T-helper 1 cell treated with Interleukin-12 subunit alpha and Interleukin-12 subunit beta and Interleukin-4 antibody, amounts not matched to agents 30 μg/mL and 1 μg/mL, for 36 hours (primary cell): Measurements from ENCODE around the gene ENHO.

Experiments used
- H3K27ac Mint-ChIP-seq: one replicate; pipeline ENCODE4 v1.8.0; 2021; ENCODE audit warnings: mild to moderate bottlenecking, mixed read lengths
- H3K27me3 Mint-ChIP-seq: one replicate; pipeline ENCODE4 v1.8.0; 2021; ENCODE audit warnings: low read depth, mixed read lengths
- H3K36me3 Mint-ChIP-seq: one replicate; pipeline ENCODE4 v1.8.0; 2021; ENCODE audit warnings: low read depth, mixed read lengths
- H3K4me1 Mint-ChIP-seq: one replicate; pipeline ENCODE4 v1.8.0; 2021; ENCODE audit warnings: low read depth, mixed read lengths
- H3K4me3 Mint-ChIP-seq: one replicate; pipeline ENCODE4 v1.8.0; 2021; ENCODE audit warnings: mild to moderate bottlenecking, moderate library complexity, mixed read lengths
- H3K9me3 Mint-ChIP-seq: one replicate; pipeline ENCODE4 v1.8.0; 2021; ENCODE audit warnings: mixed read lengths

Gene ENHO

GRCh38 chr9:34522971-34523797 is at the start of gene ENHO:
Gene ENHO, minus strand, starts transcription at chr9:34522990. Its CDS starts 1,295 bp downstream, at chr9:34521695.
- Mint-ChIP-seq H3K36me3 (no peaks in the 10 kb centered on the region), H3K4me1 (peaks cover 4% of the 10 kb centered on the region), H3K27ac (peak within 1 kb of the TSS; percentile 3), H3K9me3 (no peaks in the 10 kb centered on the region), H3K4me3 (peak within 1 kb of the TSS; percentile 70), H3K27me3 (peaks cover 40% of the 10 kb centered on the region)

DNA sequence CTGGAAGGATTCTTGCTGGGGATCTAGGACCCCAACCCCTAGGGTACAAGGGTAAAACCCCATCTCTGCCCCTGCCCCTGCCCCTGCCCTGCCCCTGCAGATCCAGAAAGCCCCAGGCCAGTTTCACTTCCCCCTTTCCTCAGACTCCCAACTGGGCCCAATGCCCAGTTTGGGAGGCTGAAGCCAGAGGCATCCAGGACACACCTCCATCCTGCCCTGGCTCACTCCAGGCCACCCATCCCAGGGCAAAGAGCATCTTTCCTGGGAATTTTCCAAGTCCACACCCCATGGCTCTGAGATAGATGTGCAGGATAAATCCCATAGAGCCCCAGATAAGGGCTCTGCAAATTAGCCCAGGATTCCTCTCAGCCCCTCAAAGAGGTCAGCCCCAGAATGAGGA is 49.3 kb upstream of the ENHO start:
- no peaks in the 10 kb centered on the region for H3K36me3 Mint-ChIP-seq
- no peaks in the 10 kb centered on the region for H3K9me3 Mint-ChIP-seq
- H3K4me1 Mint-ChIP-seq: peaks cover under 1% of the 10 kb centered on the region
- H3K4me3 Mint-ChIP-seq: no peak overlapping the region
- peaks cover 21% of the 10 kb centered on the region for H3K27me3 Mint-ChIP-seq
- H3K27ac Mint-ChIP-seq: no peak overlapping the region

GRCh38 chr9:34571481-34571810 is 48.7 kb upstream of the ENHO start:
- no peaks in the 10 kb centered on the region for H3K4me1 Mint-ChIP-seq
- H3K27ac Mint-ChIP-seq: no peak overlapping the region
- H3K27me3 Mint-ChIP-seq: peaks cover 16% of the 10 kb centered on the region
- H3K9me3 Mint-ChIP-seq: no peaks in the 10 kb centered on the region
- H3K4me3 Mint-ChIP-seq: no peak overlapping the region
- no peaks in the 10 kb centered on the region for H3K36me3 Mint-ChIP-seq

- Mint-ChIP-seq H3K9me3 (no peaks in the 10 kb centered on the region), H3K27ac (no peak overlapping the region), H3K36me3 (no peaks in the 10 kb centered on the region), H3K4me3 (no peak overlapping the region), H3K4me1 (no peaks in the 10 kb centered on the region), H3K27me3 (peaks cover 11% of the 10 kb centered on the region)
Measured at GRCh38 chr9:34570809-34571480, 48.2 kb upstream of the ENHO start.

- Mint-ChIP-seq H3K27me3 (peaks cover 7% of the 10 kb centered on the region), H3K4me3 (no peak overlapping the region), H3K4me1 (no peaks in the 10 kb centered on the region), H3K36me3 (no peaks in the 10 kb centered on the region), H3K27ac (no peak overlapping the region), H3K9me3 (no peaks in the 10 kb centered on the region)
Measured at GRCh38 chr9:34570376-34570775, 47.6 kb upstream of the ENHO start.

- Mint-ChIP-seq H3K4me3 (no peak overlapping the region), H3K9me3 (no peaks in the 10 kb centered on the region), H3K27me3 (peaks cover 7% of the 10 kb centered on the region), H3K36me3 (no peaks in the 10 kb centered on the region), H3K4me1 (no peaks in the 10 kb centered on the region), H3K27ac (no peak overlapping the region)
Measured at GRCh38 chr9:34568774-34569173, 46.0 kb upstream of the ENHO start.

- Mint-ChIP-seq H3K36me3 (no peaks in the 10 kb centered on the region), H3K27me3 (peaks cover 7% of the 10 kb centered on the region), H3K4me3 (no peak overlapping the region), H3K4me1 (no peaks in the 10 kb centered on the region), H3K9me3 (no peaks in the 10 kb centered on the region), H3K27ac (no peak overlapping the region)
Measured at GRCh38 chr9:34568133-34568532, 45.3 kb upstream of the ENHO start.

GRCh38 chr9:34566972-34567371 is 44.2 kb upstream of the ENHO start:
- Mint-ChIP-seq H3K4me3 (no peak overlapping the region), H3K27ac (no peak overlapping the region), H3K27me3 (peaks cover 7% of the 10 kb centered on the region), H3K4me1 (no peaks in the 10 kb centered on the region), H3K36me3 (no peaks in the 10 kb centered on the region), H3K9me3 (no peaks in the 10 kb centered on the region)

DNA sequence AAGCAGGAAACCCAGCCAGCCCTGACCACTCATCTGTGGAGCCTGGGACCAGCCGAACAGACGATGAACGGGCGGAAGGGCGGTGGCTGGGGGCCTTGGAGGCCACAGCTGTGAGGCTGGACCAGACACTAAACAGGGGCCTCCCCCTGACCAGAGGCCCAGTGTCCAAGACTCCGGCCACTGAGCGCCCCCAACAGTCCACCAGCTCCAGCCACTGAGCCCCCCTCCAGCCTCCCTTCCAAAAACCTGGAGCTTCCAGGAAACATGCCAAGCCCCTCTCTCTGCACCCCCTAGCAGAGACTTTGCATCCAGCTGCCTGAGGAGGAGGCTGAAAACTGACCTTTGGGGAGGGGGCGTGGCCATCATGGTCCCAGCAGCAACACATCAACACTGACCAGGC is 43.5 kb upstream of the ENHO start:
- no peaks in the 10 kb centered on the region for H3K9me3 Mint-ChIP-seq
- no peak overlapping the region for H3K27ac Mint-ChIP-seq
- H3K36me3 Mint-ChIP-seq: no peaks in the 10 kb centered on the region
- no peaks in the 10 kb centered on the region for H3K4me1 Mint-ChIP-seq
- H3K27me3 Mint-ChIP-seq: peaks cover 7% of the 10 kb centered on the region
- H3K4me3 Mint-ChIP-seq: no peak overlapping the region

DNA sequence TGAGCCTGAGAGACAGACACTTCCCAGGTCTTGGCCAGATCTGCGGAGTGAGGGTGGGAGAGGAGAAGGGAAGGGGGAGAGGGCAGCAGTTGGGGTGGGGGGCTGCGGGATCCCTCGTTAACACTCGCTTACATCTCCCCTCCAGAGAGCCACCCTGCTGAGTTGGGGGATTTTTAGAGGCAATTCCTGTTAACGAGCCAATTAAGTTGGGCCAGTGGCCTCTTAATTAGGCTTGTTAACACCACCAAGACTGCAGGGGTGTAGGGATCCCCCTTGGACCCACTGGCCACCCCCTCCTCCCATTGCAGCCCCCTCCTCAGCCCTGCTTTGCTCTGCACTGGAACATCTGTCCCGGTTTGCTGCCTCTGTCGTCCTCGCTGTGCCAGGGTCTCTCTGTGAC is 43.1 kb upstream of the ENHO start:
- Mint-ChIP-seq H3K9me3 (no peaks in the 10 kb centered on the region), H3K27ac (no peak overlapping the region), H3K27me3 (peaks cover 7% of the 10 kb centered on the region), H3K36me3 (no peaks in the 10 kb centered on the region), H3K4me3 (no peak overlapping the region), H3K4me1 (no peaks in the 10 kb centered on the region)

DNA sequence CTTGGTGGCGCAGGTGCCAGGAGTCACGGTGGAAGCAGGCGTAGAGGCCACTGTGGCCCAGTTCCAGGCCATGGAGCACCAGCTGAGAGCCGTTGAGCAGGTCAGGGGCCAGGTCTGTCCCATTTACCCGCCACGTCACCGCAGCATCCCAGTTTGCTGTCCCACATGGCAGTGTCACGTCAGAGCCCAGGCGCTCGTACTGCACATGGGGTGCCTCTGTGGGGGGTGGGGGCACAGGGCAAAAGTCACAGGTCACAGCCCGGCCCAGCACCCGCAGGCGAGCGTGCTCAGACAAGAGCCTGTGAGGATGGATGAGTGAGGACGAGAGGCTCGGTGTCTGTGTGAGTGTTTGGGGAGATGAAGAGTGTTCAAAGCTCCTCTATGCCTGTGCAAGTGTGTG is 41.8 kb upstream of the ENHO start:
- Mint-ChIP-seq H3K27me3 (peaks cover 5% of the 10 kb centered on the region), H3K36me3 (no peaks in the 10 kb centered on the region), H3K9me3 (no peaks in the 10 kb centered on the region), H3K4me1 (no peaks in the 10 kb centered on the region), H3K4me3 (no peak overlapping the region), H3K27ac (no peak overlapping the region)

DNA sequence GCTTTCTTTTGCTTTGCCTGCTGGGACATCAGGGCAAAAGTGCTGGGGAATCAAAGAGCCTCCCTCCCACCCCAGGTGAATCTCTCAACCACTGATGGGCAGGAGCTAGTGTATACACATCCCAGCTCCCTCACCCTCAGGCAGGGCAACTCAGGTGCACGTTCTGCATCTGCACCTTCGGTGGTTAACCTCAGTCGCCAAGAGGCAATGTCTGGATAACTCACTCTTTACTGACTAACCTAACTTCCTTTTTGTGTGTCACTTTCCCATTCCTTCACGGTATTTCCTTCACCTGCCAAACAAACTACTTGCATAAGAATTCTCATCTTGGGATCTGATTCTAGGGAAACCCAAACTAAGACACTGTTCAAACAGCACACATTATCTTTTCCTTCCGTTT is 40.5 kb upstream of the ENHO start:
- Mint-ChIP-seq H3K27me3 (peaks cover 9% of the 10 kb centered on the region), H3K4me3 (no peak overlapping the region), H3K4me1 (no peaks in the 10 kb centered on the region)

DNA sequence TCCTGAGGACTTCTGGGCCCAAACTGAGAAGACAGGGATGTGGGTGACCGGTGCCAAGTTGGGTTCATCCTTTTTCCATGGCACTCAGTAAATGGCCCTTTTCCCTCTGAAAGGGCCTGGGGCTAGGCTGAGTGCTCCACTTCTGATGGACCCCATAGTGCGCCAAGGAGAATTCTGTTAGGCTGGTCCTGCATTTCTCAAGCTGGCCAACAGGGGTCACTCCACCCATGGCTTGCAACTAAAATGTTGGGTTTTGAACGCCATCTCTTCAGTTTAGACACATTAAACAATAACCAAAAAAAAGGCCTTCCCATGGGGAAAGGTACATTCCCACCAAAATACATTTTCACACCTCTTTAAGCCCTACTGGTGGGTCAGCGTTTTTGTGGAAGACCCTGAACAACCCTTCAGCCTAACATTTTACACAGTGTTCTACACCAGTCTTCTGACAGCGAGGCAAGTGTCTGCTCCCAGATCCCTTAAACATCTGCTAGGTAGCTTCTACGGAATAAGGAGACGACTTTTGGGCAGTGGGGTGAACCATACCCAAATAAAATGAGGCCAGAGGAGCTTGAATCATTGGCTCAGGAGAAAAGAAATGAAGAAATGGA is 39.5 kb upstream of the ENHO start:
- no peak overlapping the region for H3K4me3 Mint-ChIP-seq
- no peak overlapping the region for H3K27ac Mint-ChIP-seq
- H3K27me3 Mint-ChIP-seq: peaks cover 13% of the 10 kb centered on the region
- H3K4me1 Mint-ChIP-seq: no peaks in the 10 kb centered on the region
- H3K36me3 Mint-ChIP-seq: no peaks in the 10 kb centered on the region
- H3K9me3 Mint-ChIP-seq: no peaks in the 10 kb centered on the region

More for the DNA sequence above, 40.5 kb upstream of the ENHO start:
- H3K36me3 Mint-ChIP-seq: no peaks in the 10 kb centered on the region
- no peaks in the 10 kb centered on the region for H3K9me3 Mint-ChIP-seq
- H3K27ac Mint-ChIP-seq: no peak overlapping the region

- Mint-ChIP-seq H3K4me3 (no peak overlapping the region), H3K9me3 (no peaks in the 10 kb centered on the region)
Measured at GRCh38 chr9:34560599-34561214, 37.9 kb upstream of the ENHO start.

More at GRCh38 chr9:34560599-34561214, 37.9 kb upstream of the ENHO start:
- Mint-ChIP-seq H3K4me1 (no peaks in the 10 kb centered on the region), H3K27me3 (peaks cover 13% of the 10 kb centered on the region), H3K36me3 (no peaks in the 10 kb centered on the region), H3K27ac (no peak overlapping the region)
